OCI-LY7 (cell line): ENCODE results near the gene OR10H2. TPM values are rescaled to one million over a fixed set of nuclear protein-coding genes. Genes with fewer than 3 reads are reported as not detected.

ENCODE experiments used
- BruUV-seq: library from RNA; stranded (reverse); fragments of 400-500 nt; replicated peaks from 2 replicates; lab custom pipeline; 2021; lab: Mats Ljungman, UMichigan
- CTCF ChIA-PET: fragments of 300-600 bp; sonication (Branson Sonifier 250); formaldehyde crosslinking; loops from one replicate; lab custom pipeline; 2022; ENCODE audit warnings: antibody characterized with exemption; ENCODE audit not compliant: unreplicated experiment; lab: Charles Lee
- POLR2A ChIA-PET: fragments of 300-600 bp; sonication (Branson Sonifier 250); formaldehyde crosslinking; loops from one replicate; lab custom pipeline; 2022; ENCODE audit warnings: antibody characterized with exemption; lab: Charles Lee
- DNase-seq: peaks from one replicate; pipeline ENCODE4 v3.0.0-alpha.2; 2015; ENCODE audit warnings: low spot score
- H2AFZ ChIP-seq: fragments of 200-600 bp; sonication (generic), shearing (Covaris generic); 2 replicates; pipeline ENCODE4 v1.6.1; 2014; ENCODE audit warnings: mild to moderate bottlenecking, antibody characterized with exemption, low read length, moderate library complexity
- H3K27ac ChIP-seq: fragments of 200-600 bp; sonication (generic); 2 replicates; pipeline ENCODE4 v1.5.1; 2014; ENCODE audit warnings: mixed run types, low read depth, mild to moderate bottlenecking, moderate library complexity, low read length, inconsistent platforms; ENCODE audit not compliant: poor library complexity, severe bottlenecking
- H3K36me3 ChIP-seq: fragments of 200-600 bp; sonication (generic); 2 replicates; pipeline ENCODE4 v1.6.1; 2014; ENCODE audit warnings: mild to moderate bottlenecking, antibody characterized with exemption, low read length, moderate library complexity, mixed read lengths; ENCODE audit not compliant: insufficient read depth
- H3K4me1 ChIP-seq: fragments of 200-600 bp; sonication (generic); 2 replicates; pipeline ENCODE4 v1.5.1; 2014; ENCODE audit warnings: mild to moderate bottlenecking, low read length; ENCODE audit not compliant: insufficient read depth, poor library complexity, severe bottlenecking
- H3K4me2 ChIP-seq: fragments of 200-600 bp; sonication (generic); 2 replicates; pipeline ENCODE4 v1.6.1; 2014; ENCODE audit warnings: mild to moderate bottlenecking, low read length
- H3K4me3 ChIP-seq: fragments of 200-600 bp; sonication (generic); 2 replicates; pipeline ENCODE4 v1.5.1; 2014; ENCODE audit warnings: mild to moderate bottlenecking, low read depth, low read length; ENCODE audit not compliant: poor library complexity, severe bottlenecking
- H3K79me2 ChIP-seq: fragments of 200-600 bp; sonication (generic); 2 replicates; pipeline ENCODE4 v1.6.1; 2016; ENCODE audit warnings: low read depth, mild to moderate bottlenecking, low read length, moderate library complexity, mixed read lengths; ENCODE audit not compliant: insufficient read depth
- H3K9me2 ChIP-seq: fragments of 200-600 bp; sonication (generic); 2 replicates; pipeline ENCODE4 v1.6.1; 2016; ENCODE audit warnings: mild to moderate bottlenecking, low read length, mixed read lengths; ENCODE audit not compliant: insufficient read depth
- H3K9me3 ChIP-seq: fragments of 200-600 bp; sonication (generic); 2 replicates; pipeline ENCODE4 v1.6.1; 2014; ENCODE audit warnings: mild to moderate bottlenecking, mixed run types, low read length, mixed read lengths
- H4K20me1 ChIP-seq: fragments of 200-600 bp; sonication (generic); 2 replicates; pipeline ENCODE4 v1.6.1; 2014; ENCODE audit warnings: mild to moderate bottlenecking, antibody characterized with exemption, low read length, moderate library complexity, mixed read lengths; ENCODE audit not compliant: insufficient read depth
- CTCF ChIP-seq: fragments of 200-600 bp; sonication (generic); conservative IDR thresholded peaks from 2 replicates; pipeline ENCODE4 v1.5.1; 2014; ENCODE audit warnings: mild to moderate bottlenecking, antibody characterized with exemption, low read length, moderate library complexity, mixed read lengths
- EZH2phosphoT487 ChIP-seq: fragments of 200-600 bp; sonication (generic); IDR thresholded peaks from 2 replicates; pipeline ENCODE4 v1.6.1; 2018; ENCODE audit warnings: low read depth, borderline replicate concordance, mild to moderate bottlenecking, mixed run types, antibody characterized with exemption, low read length, moderate library complexity, mixed read lengths
- intact Hi-C: fragments of 100-400 bp; cut with micrococcal nuclease; formaldehyde crosslinking; loops from one replicate; pipeline ENCODE4 v1.10.0; 2022; ENCODE audit not compliant: unreplicated experiment
- total RNA-seq, 2 experiments: library from RNA; depleted of rRNA in 1 of 2; stranded (reverse); fragments of >200 nt in 1 of 2; shearing (Covaris generic) in 1 of 2; gene quantifications; 2 replicates each; pipeline ENCODE4 v1.2.3, GENCODE V29; 2014 to 2022

Gene OR10H2
- total RNA-seq, 2 experiments from 2014 or later = not detected

- H3K9me2 ChIP-seq = no peaks in the 10 kb centered on the region
- DNase-seq = no peak
- no peak overlapping the region for H3K27ac ChIP-seq
- no peak overlapping the region for H2AFZ ChIP-seq
- CTCF ChIA-PET = no interaction called here
- BruUV-seq = no TSS peak
- no peaks in the 10 kb centered on the region for H3K36me3 ChIP-seq
- TF ChIP-seq CTCF = no peak
- no peak for TF ChIP-seq EZH2phosphoT487
- no peaks in the 10 kb centered on the region for H3K4me1 ChIP-seq
- POLR2A ChIA-PET = no interaction called here
- no peaks in the 10 kb centered on the region for H4K20me1 ChIP-seq
- H3K4me3 ChIP-seq = no peak overlapping the region
- H3K9me3 ChIP-seq = peaks cover 13% of the 10 kb centered on the region
- no peaks in the 10 kb centered on the region for H3K79me2 ChIP-seq
- intact Hi-C loops = no loop called here
- no peak overlapping the region for H3K4me2 ChIP-seq
Observed at GRCh38 chr19:15740785-15741184, 13.0 kb downstream of the OR10H2 start.

GRCh38 chr19:15748239-15748638, 20.4 kb downstream of the OR10H2 start:
- no peak overlapping the region for H3K27ac ChIP-seq

More at GRCh38 chr19:15748239-15748638, 20.4 kb downstream of the OR10H2 start:
- Histone ChIP-seq H3K36me3 (no peaks in the 10 kb centered on the region), H2AFZ (no peak overlapping the region), H4K20me1 (no peaks in the 10 kb centered on the region), H3K4me1 (no peaks in the 10 kb centered on the region), H3K79me2 (no peaks in the 10 kb centered on the region), H3K9me3 (no peaks in the 10 kb centered on the region), H3K4me2 (no peak overlapping the region), H3K4me3 (no peak overlapping the region), H3K9me2 (no peaks in the 10 kb centered on the region)
- no peak for DNase-seq
- CTCF ChIA-PET = no interaction called here
- no TSS peak for BruUV-seq
- TF ChIP-seq CTCF (no peak), EZH2phosphoT487 (no peak)
- POLR2A ChIA-PET = no interaction called here
- intact Hi-C loops = no loop called here
